Lung (tissue), 12 donors: ENCODE results near the gene SRCAP. TPM values are rescaled to one million over a fixed set of nuclear protein-coding genes. Genes with fewer than 3 reads are reported as not detected.
A peak's percentile ranks its signal among the peaks of the same experiment; 100 is the strongest.
"Not testable (repeated sequence)": the region's sequence is repeated elsewhere in the genome, so short reads cannot be mapped to it uniquely, and the experiment has no call there.

Experiments
- ATAC-seq: fragments of 200-7000 bp; cut with Tn5 transposase; one replicate; pipeline ENCODE4 v1.9.1; 2020; ENCODE audit warnings: moderate number of reproducible peaks; ENCODE audit not compliant: insufficient read depth, low FRiP score
- DNase-seq, 3 donors: peaks; one replicate each; pipeline ENCODE4 v3.0.0-alpha.2; 2013 to 2017
- H3K27ac ChIP-seq, 2 donors: one replicate each; pipeline ENCODE4 v1.5.1; 2013; ENCODE audit warnings: mild to moderate bottlenecking in 2 of 2, moderate library complexity in 2 of 2, control low read depth in 1 of 2, inconsistent platforms in 1 of 2, low read depth in 1 of 2, low read length in 1 of 2
- H3K27me3 ChIP-seq, 3 donors: one replicate each; pipeline ENCODE4 v1.5.1; 2013; ENCODE audit warnings: low read length in 2 of 3; ENCODE audit not compliant: control insufficient read depth in 3 of 3, insufficient read depth in 3 of 3
- H3K36me3 ChIP-seq, 4 donors: one replicate each; pipeline ENCODE4 v1.5.1; 2013; ENCODE audit warnings: low read length in 4 of 4, mild to moderate bottlenecking in 1 of 4, moderate library complexity in 1 of 4; ENCODE audit not compliant: control insufficient read depth in 4 of 4, insufficient read depth in 4 of 4
- H3K4me1 ChIP-seq, 5 donors: one replicate each; pipeline ENCODE4 v1.5.1; 2013; ENCODE audit warnings: low read length in 5 of 5, mild to moderate bottlenecking in 2 of 5, moderate library complexity in 1 of 5; ENCODE audit not compliant: control insufficient read depth in 5 of 5, insufficient read depth in 5 of 5
- H3K4me3 ChIP-seq: one replicate; pipeline ENCODE4 v1.5.1; 2013; ENCODE audit warnings: mild to moderate bottlenecking, control low read depth, moderate library complexity
- H3K9ac ChIP-seq, 2 donors: one replicate each; pipeline ENCODE4 v1.5.1; 2013; ENCODE audit warnings: low read length in 2 of 2, control low read depth in 1 of 2; ENCODE audit not compliant: insufficient read depth in 1 of 2
- H3K9me3 ChIP-seq, 4 donors: one replicate each; pipeline ENCODE4 v1.5.1; 2013; ENCODE audit warnings: low read length in 3 of 4, mild to moderate bottlenecking in 1 of 4, moderate library complexity in 1 of 4; ENCODE audit not compliant: control insufficient read depth in 4 of 4, insufficient read depth in 3 of 4
- CTCF ChIP-seq: IDR thresholded peaks from 2 replicates; pipeline ENCODE4 v1.5.1; 2012; ENCODE audit warnings: mild to moderate bottlenecking; ENCODE audit errors: control extremely low read depth, extremely low read depth
- WGBS, 2 donors: extraction: QIAGEN DNeasy Blood & Tissue Kit; methylation state at CpG; one replicate each; pipeline ENCODE4 v1.1.7; 2013; 5-methylcytosine and 5-hydroxymethylcytosine counted together
- polyA plus RNA-seq, 2 donors: library from polyadenylated mRNA; stranded (reverse); fragments of 200-250 nt; gene quantifications; one replicate each; pipeline ENCODE4 v1.2.1, GENCODE V29; 2013
- total RNA-seq, 2 donors: library from RNA; depleted of rRNA in 1 of 2; stranded (reverse); fragments of >200 nt in 1 of 2; gene quantifications; one replicate each; pipeline ENCODE4 v1.2.1, GENCODE V29; 2014 to 2021
- donor health status: control.
- donor health status: control.
- donor health status: Bipolar disorder and iron deficiency.
- donor health status: healthy.
- donor health status: DM: yes; HTN: yes; CAD: no.

SRCAP gene
- total and polyA plus RNA-seq, 4 donors = 13.4 to 61.0 (median 31.3) TPM

- ATAC-seq (no peak), DNase-seq (no peak)
- no peak for TF ChIP-seq CTCF
- Histone ChIP-seq H3K4me3 (no peak overlapping the region), H3K36me3 (peaks cover 21 to 32% (median 29%) of the 10 kb centered on the region in 4 donors), H3K9me3 (no peaks in the 10 kb centered on the region), H3K4me1 (peaks cover 6 to 17% (median 8%) of the 10 kb centered on the region in 5 donors), H3K27me3 (no peaks in the 10 kb centered on the region), H3K27ac (peak overlapping the region in 1 of 2 donors; percentile 5), H3K9ac (no peak overlapping the region)
- WGBS, 2 donors = 80 to 81% methylated on average over 9 of the region's 9 CpGs
These were observed 1.5 kb downstream of the SRCAP start for GRCh38 chr16:30700491-30700890.

GRCh38 chr16:30700971-30701370, 2.0 kb downstream of the SRCAP start:
- H3K4me1 ChIP-seq = peaks cover 6 to 17% (median 8%) of the 10 kb centered on the region in 5 donors
- no peak overlapping the region for H3K9ac ChIP-seq
- no peak for DNase-seq
- no peaks in the 10 kb centered on the region for H3K9me3 ChIP-seq
- TF ChIP-seq CTCF = no peak
- peak overlapping the region in 1 of 2 donors; percentile 5 for H3K27ac ChIP-seq
- no peak for ATAC-seq
- no peak overlapping the region for H3K4me3 ChIP-seq
- 85 to 95% methylated on average over 5 of the region's 5 CpGs for WGBS, 2 donors
- no peaks in the 10 kb centered on the region for H3K27me3 ChIP-seq
- peaks cover 23 to 37% (median 32%) of the 10 kb centered on the region in 4 donors for H3K36me3 ChIP-seq

- not testable (repeated sequence) for ATAC-seq, H3K27me3 ChIP-seq, H3K27ac ChIP-seq, DNase-seq, H3K4me3 ChIP-seq, H3K9ac ChIP-seq, H3K9me3 ChIP-seq
- peaks cover 38 to 56% (median 50%) of the 10 kb centered on the region in 4 donors for H3K36me3 ChIP-seq
- 92 to 94% methylated on average over 12 of the region's 12 CpGs for WGBS, 2 donors
- peaks cover 4 to 10% (median 8%) of the 10 kb centered on the region in 5 donors for H3K4me1 ChIP-seq
These were observed 4.1 kb downstream of the SRCAP start for GRCh38 chr16:30703071-30703470.

- DNase-seq (no peak), ATAC-seq (no peak)
- H3K4me3 ChIP-seq = no peak overlapping the region
- H3K4me1 ChIP-seq = peaks cover 4 to 10% (median 8%) of the 10 kb centered on the region in 5 donors
- no peaks in the 10 kb centered on the region for H3K27me3 ChIP-seq
- no peaks in the 10 kb centered on the region for H3K9me3 ChIP-seq
- H3K27ac ChIP-seq = no peak overlapping the region
- peaks cover 40 to 58% (median 55%) of the 10 kb centered on the region in 4 donors for H3K36me3 ChIP-seq
- no peak for TF ChIP-seq CTCF
- H3K9ac ChIP-seq = no peak overlapping the region
- 96% methylated on average over 10 of the region's 10 CpGs for WGBS, 2 donors
These were observed 5.0 kb downstream of the SRCAP start for GRCh38 chr16:30703971-30704370.
